Skeletal muscle tissue (tissue), 4 donors: ENCODE results near the gene CST11. TPM values are rescaled to one million over a fixed set of nuclear protein-coding genes. Genes with fewer than 3 reads are reported as not detected.

Experiments
- H3K27ac ChIP-seq: one replicate; pipeline ENCODE4 v1.7.0; 2013; ENCODE audit warnings: mild to moderate bottlenecking, low read depth, low read length, inconsistent platforms
- H3K27me3 ChIP-seq, 3 donors: one replicate each; pipeline ENCODE4 v1.7.0; 2013; ENCODE audit warnings: low read length in 3 of 3; ENCODE audit not compliant: control insufficient read depth in 3 of 3, insufficient read depth in 3 of 3
- H3K36me3 ChIP-seq, 3 donors: one replicate each; pipeline ENCODE4 v1.7.0; 2013; ENCODE audit warnings: low read length in 3 of 3; ENCODE audit not compliant: control insufficient read depth in 3 of 3, insufficient read depth in 3 of 3
- H3K4me1 ChIP-seq, 3 donors: one replicate each; pipeline ENCODE4 v1.7.0; 2013; ENCODE audit warnings: low read length in 3 of 3, mild to moderate bottlenecking in 3 of 3; ENCODE audit not compliant: control insufficient read depth in 3 of 3, insufficient read depth in 3 of 3
- H3K4me3 ChIP-seq, 3 donors: one replicate each; pipeline ENCODE4 v1.7.0; 2013; ENCODE audit warnings: low read length in 3 of 3
- H3K9ac ChIP-seq, 3 donors: one replicate each; pipeline ENCODE4 v1.7.0; 2013; ENCODE audit warnings: low read length in 3 of 3, mild to moderate bottlenecking in 3 of 3, moderate library complexity in 2 of 3, low read depth in 1 of 3
- H3K9me3 ChIP-seq, 3 donors: one replicate each; pipeline ENCODE4 v1.7.0; 2013; ENCODE audit warnings: low read length in 3 of 3; ENCODE audit not compliant: control insufficient read depth in 3 of 3
- total RNA-seq: library from RNA; depleted of rRNA; stranded (reverse); fragments of >200 nt; gene quantifications from one replicate; pipeline ENCODE4 v1.2.3, GENCODE V29; 2014
- donor health status: Osteomylitis.

The CST11 gene
- total RNA-seq, 1 donor from 2014 or later: not detected

- H3K4me1 ChIP-seq: peaks cover 15 to 37% (median 18%) of the 10 kb centered on the region in 3 donors
- no peak overlapping the region for H3K27ac ChIP-seq
Measured at GRCh38 chr20:23414526-23415188, 38.0 kb downstream of the CST11 start.

GRCh38 chr20:23413862-23414422, 38.7 kb downstream of the CST11 start:
- peaks cover 7 to 31% (median 15%) of the 10 kb centered on the region in 3 donors for H3K4me1 ChIP-seq
- no peaks in the 10 kb centered on the region for H3K36me3 ChIP-seq
- H3K27me3 ChIP-seq: no peaks in the 10 kb centered on the region
- no peak overlapping the region for H3K9ac ChIP-seq
- no peaks in the 10 kb centered on the region for H3K9me3 ChIP-seq
- H3K4me3 ChIP-seq: no peak overlapping the region
- no peak overlapping the region for H3K27ac ChIP-seq

More at GRCh38 chr20:23414526-23415188, 38.0 kb downstream of the CST11 start:
- Histone ChIP-seq H3K4me3 (no peak overlapping the region), H3K9ac (no peak overlapping the region), H3K9me3 (no peaks in the 10 kb centered on the region), H3K27me3 (no peaks in the 10 kb centered on the region), H3K36me3 (no peaks in the 10 kb centered on the region)

GRCh38 chr20:23412026-23412425, 40.6 kb downstream of the CST11 start:
- peak overlapping the region in 1 of 3 donors; percentile 30 for H3K9ac ChIP-seq
- no peaks in the 10 kb centered on the region for H3K36me3 ChIP-seq
- no peak overlapping the region for H3K4me3 ChIP-seq
- peaks cover 7 to 29% (median 13%) of the 10 kb centered on the region in 3 donors for H3K4me1 ChIP-seq
- no peaks in the 10 kb centered on the region for H3K27me3 ChIP-seq
- H3K9me3 ChIP-seq: no peaks in the 10 kb centered on the region
- H3K27ac ChIP-seq: peak overlapping the region; percentile 60

- H3K9me3 ChIP-seq: no peaks in the 10 kb centered on the region
- H3K4me3 ChIP-seq: no peak overlapping the region
- H3K9ac ChIP-seq: no peak overlapping the region
- H3K27ac ChIP-seq: peak overlapping the region; percentile 49
- no peaks in the 10 kb centered on the region for H3K36me3 ChIP-seq
- H3K4me1 ChIP-seq: peaks cover 9 to 29% (median 11%) of the 10 kb centered on the region in 3 donors
- no peaks in the 10 kb centered on the region for H3K27me3 ChIP-seq
Measured at GRCh38 chr20:23410916-23411695, 41.6 kb downstream of the CST11 start.

GRCh38 chr20:23409800-23410199, 42.9 kb downstream of the CST11 start:
- Histone ChIP-seq H3K9me3 (no peaks in the 10 kb centered on the region), H3K4me3 (no peak overlapping the region), H3K27ac (no peak overlapping the region), H3K9ac (no peak overlapping the region), H3K27me3 (no peaks in the 10 kb centered on the region), H3K36me3 (no peaks in the 10 kb centered on the region), H3K4me1 (peaks cover 8 to 25% (median 10%) of the 10 kb centered on the region in 3 donors)

GRCh38 chr20:23408957-23409356, 43.7 kb downstream of the CST11 start:
- Histone ChIP-seq H3K27ac (no peak overlapping the region), H3K27me3 (no peaks in the 10 kb centered on the region), H3K36me3 (no peaks in the 10 kb centered on the region), H3K4me1 (peaks cover 10 to 31% (median 13%) of the 10 kb centered on the region in 3 donors), H3K9me3 (no peaks in the 10 kb centered on the region), H3K4me3 (no peak overlapping the region), H3K9ac (no peak overlapping the region)

GRCh38 chr20:23407781-23408464, 44.8 kb downstream of the CST11 start:
- H3K9ac ChIP-seq: no peak overlapping the region
- no peaks in the 10 kb centered on the region for H3K27me3 ChIP-seq
- H3K9me3 ChIP-seq: no peaks in the 10 kb centered on the region
- H3K4me1 ChIP-seq: peaks cover 10 to 34% (median 17%) of the 10 kb centered on the region in 3 donors
- H3K27ac ChIP-seq: no peak overlapping the region
- no peaks in the 10 kb centered on the region for H3K36me3 ChIP-seq
- H3K4me3 ChIP-seq: no peak overlapping the region

- no peak overlapping the region for H3K4me3 ChIP-seq
- H3K9me3 ChIP-seq: no peaks in the 10 kb centered on the region
- H3K27me3 ChIP-seq: no peaks in the 10 kb centered on the region
- H3K27ac ChIP-seq: no peak overlapping the region
- H3K36me3 ChIP-seq: peaks cover 0 to 3% (median 0%) of the 10 kb centered on the region in 3 donors
- H3K4me1 ChIP-seq: peaks cover 5 to 30% (median 17%) of the 10 kb centered on the region in 3 donors
- H3K9ac ChIP-seq: no peak overlapping the region
Measured at GRCh38 chr20:23406880-23407279, 45.8 kb downstream of the CST11 start.

- no peaks in the 10 kb centered on the region for H3K9me3 ChIP-seq
- no peak overlapping the region for H3K9ac ChIP-seq
- peaks cover 0 to 5% (median 0%) of the 10 kb centered on the region in 3 donors for H3K36me3 ChIP-seq
- H3K4me3 ChIP-seq: no peak overlapping the region
- no peaks in the 10 kb centered on the region for H3K27me3 ChIP-seq
- H3K27ac ChIP-seq: no peak overlapping the region
- peaks cover 7 to 25% (median 22%) of the 10 kb centered on the region in 3 donors for H3K4me1 ChIP-seq
Measured at GRCh38 chr20:23404196-23404595, 48.5 kb downstream of the CST11 start.
